GM12874 (cell line): Measurements from ENCODE around the gene PLEKHA1.

Experiments
- TF ChIP-seq, protein P1 (sequence below): IDR thresholded peaks from 2 replicates; pipeline ENCODE4 v1.5.1; 2011; ENCODE audit warnings: low read depth, mild to moderate bottlenecking, control low read depth, low read length, moderate library complexity; ENCODE audit not compliant: insufficient read depth

Gene PLEKHA1

DNA sequence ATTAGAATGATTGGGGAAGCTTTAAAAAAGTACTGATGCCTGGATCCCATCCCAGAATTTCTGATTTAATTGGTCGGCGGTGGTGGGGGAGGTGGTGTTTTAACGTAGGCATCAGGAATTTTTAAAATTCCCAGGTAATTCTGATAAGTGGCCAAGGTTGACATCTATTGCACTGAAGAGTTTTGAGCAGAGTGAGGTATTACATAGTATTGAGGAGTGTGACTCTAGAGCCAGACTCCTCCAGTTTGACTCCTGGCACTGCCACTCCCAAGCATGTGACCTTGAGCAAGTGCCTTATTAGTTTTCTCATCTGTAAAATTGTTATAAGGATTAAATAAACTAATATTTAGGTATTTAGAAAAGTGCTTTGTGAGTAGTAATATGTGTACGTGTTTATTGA, 6.2 kb downstream of the PLEKHA1 start:
- TF ChIP-seq, protein P1, sequence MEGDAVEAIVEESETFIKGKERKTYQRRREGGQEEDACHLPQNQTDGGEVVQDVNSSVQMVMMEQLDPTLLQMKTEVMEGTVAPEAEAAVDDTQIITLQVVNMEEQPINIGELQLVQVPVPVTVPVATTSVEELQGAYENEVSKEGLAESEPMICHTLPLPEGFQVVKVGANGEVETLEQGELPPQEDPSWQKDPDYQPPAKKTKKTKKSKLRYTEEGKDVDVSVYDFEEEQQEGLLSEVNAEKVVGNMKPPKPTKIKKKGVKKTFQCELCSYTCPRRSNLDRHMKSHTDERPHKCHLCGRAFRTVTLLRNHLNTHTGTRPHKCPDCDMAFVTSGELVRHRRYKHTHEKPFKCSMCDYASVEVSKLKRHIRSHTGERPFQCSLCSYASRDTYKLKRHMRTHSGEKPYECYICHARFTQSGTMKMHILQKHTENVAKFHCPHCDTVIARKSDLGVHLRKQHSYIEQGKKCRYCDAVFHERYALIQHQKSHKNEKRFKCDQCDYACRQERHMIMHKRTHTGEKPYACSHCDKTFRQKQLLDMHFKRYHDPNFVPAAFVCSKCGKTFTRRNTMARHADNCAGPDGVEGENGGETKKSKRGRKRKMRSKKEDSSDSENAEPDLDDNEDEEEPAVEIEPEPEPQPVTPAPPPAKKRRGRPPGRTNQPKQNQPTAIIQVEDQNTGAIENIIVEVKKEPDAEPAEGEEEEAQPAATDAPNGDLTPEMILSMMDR: no peak

DNA sequence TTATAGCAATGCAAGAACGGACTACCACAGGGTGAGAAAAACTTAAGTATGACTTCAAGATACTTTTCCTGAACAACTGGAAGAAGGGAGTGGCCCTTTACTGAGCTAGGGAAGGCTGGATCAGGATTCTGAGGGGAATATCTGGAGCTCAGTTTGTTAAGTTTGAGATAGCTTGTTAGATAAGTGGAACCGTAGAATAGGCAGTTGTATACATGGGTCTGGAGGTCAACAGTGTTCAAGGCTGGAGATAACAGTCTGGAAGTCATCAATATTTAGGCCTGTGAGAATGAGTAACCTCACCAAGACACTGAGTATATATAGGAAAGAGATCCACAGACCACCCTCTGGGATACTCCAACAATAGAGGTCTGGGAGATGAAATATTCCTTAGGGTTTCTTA, 7.2 kb downstream of the PLEKHA1 start:
- TF ChIP-seq, protein P1: no peak

DNA sequence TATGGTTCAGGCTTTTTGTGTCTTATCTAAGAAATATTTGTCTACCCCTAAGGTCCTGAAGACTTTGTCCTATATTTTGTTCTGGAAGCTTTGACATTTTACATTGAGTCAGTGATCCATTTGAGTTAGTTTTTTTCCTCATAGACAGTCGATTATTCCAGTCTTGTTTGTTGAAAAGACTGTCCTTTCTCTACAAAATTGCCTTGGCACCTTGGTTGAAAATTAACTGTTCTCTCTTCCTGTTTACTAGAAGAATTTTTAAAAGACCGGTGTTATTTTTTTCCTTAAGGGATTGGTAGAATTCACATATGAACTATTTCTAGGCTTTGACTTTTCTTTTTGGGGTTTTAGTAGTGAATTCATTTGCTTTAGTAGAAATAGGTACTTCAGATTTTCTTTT, 12.0 kb downstream of the PLEKHA1 start:
- TF ChIP-seq, protein P1: no peak

DNA sequence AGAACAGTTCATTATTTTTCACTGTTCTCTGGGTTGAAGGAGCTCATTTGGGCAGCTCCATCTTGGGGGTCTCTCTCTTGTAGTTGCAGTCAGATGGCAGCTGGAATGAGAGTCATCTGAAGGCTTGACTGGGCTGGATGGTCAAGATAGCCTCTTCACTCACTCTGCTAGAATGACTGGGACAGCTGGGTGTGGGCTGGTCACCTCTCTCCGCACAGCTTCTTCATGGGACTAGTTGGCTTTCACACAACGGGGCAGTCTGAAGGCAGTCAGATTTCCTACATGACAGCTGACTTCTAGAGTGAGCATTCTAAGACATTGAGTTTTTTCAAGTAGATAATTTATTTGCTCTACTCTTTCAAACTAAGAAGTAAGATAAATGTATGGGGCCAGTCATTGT, 13.1 kb downstream of the PLEKHA1 start:
- TF ChIP-seq, protein P1: no peak

DNA sequence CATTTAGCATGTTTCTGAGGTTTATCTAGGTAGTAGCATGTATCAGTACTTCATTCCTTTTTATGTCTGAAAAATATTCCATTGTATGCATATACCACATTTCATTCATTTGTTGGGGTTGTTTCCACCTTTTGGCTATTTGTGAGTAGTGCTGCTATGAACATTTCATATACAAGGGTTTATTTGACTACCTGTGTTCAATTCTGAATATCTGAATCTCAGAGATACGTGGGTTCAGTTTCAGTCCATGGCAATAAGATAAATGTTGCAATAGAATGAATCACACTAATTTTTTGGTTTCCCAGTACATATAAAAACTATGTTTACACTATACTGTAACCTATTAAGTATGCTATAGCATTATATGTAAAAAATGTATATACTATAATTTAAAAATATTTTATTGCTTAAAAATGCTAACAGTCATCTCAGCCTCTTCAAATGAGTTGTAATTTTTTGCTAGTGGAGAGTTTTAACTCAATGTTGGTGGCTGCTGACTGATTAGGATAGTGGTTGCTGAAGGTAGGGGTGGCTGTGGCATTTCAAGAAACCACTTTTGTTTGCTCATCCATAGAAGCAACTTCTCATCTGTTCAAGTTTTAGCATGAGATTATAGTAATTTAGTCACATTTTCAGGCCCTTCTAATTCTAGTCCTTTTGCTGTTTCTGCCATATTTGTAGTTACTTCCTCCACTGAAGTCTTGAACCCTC, 13.9 kb downstream of the PLEKHA1 start:
- TF ChIP-seq, protein P1: no peak

DNA sequence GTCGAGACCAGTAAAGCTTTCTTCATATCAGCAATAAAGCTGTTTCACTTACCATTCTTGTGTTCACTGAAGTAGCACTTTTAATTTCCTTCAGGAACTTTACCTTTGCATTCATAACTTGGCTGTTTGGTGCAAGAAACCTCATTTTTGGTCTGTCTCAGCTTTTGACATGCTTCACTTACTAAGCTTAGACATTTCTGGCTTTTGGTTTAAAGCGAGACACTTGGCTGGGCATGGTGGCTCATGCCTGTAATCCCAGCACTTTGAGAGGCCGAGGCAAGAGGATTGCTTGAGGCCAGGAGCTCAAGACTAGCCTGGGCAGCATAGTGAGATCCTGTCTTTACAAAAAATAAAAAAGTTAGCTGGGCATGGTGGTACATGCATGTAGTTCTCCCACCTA, 15.8 kb downstream of the PLEKHA1 start:
- TF ChIP-seq, protein P1: no peak

DNA sequence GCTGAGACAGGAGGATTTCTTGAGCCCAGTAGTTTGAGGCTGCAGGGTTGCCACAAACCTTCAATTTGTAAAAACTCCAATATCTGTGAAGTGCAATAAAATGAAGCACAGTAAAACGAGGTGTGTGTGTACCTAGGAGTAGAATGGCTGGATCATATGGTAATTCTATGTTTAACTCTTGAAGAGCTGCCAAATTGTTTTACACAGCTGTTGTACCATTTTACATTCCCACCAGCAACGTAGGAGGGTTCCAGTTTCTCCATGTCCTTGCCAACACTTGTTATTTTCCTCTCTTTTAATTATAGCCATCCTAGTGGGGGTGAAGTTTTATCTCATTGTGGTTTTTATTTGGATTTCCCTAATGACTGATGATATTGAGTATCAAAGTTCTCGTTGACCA, 16.2 kb downstream of the PLEKHA1 start:
- TF ChIP-seq, protein P1: no peak
